ENCODE data around the gene RWDD1.

GRCh38 chr6:116560130-116560529 lies 11.2 kb upstream of the RWDD1 start:
- TF ChIP-seq CTCF (IDR thresholded peaks at IDR 0.05) (no peak), POLR2AphosphoS5 (IDR thresholded peaks at IDR 0.05) (no peak), POLR2A (IDR thresholded peaks at IDR 0.05) (no peak)

Measured in stomach (tissue), 4 donors.